A549 (cell line): ENCODE measurements around the gene SHE. TPM values are rescaled to one million over a fixed set of nuclear protein-coding genes. Genes with fewer than 3 reads are reported as not detected.
A peak's percentile ranks its signal among the peaks of the same experiment; 100 is the strongest.

Experiments used
- ATAC-seq, 2 experiments: fragments of 200-7000 bp in 1 of 2; fragments of >200 bp in 1 of 2; cut with Nextera tagmentation in 1 of 2; cut with Tn5 transposase in 1 of 2; 3 replicates each; pipeline versions ENCODE4 v1.8.0 to v1.9.1; 2018 to 2020; ENCODE audit warnings: mild to moderate bottlenecking in 1 of 2, moderate library complexity in 1 of 2
- CTCF ChIA-PET: fragments of 300-600 bp; sonication (Branson Sonifier 250); formaldehyde crosslinking; extraction: SDS; loops from one replicate; lab custom pipeline; 2021; ENCODE audit warnings: antibody characterized with exemption, inconsistent platforms; lab: Yijun Ruan, JAX
- POLR2A ChIA-PET: fragments of 350-600 bp; formaldehyde crosslinking; extraction: SDS; loops from one replicate; lab custom pipeline; 2021; ENCODE audit warnings: antibody characterized with exemption, inconsistent platforms; lab: Yijun Ruan, JAX
- DNase-seq, 2 experiments: peaks; one replicate each; pipeline versions ENCODE4 v3.0.0 to v3.0.0-alpha.2; 2011 to 2016; ENCODE audit warnings: low read depth in 1 of 2, low spot score in 1 of 2
- FAIRE-seq: peaks from 2 replicates; lab custom pipeline; 2011; peaks lifted over from hg19 to GRCh38; lab: Jason Lieb, UNC
- H3K27ac ChIP-seq, 2 experiments: fragments of >200 bp; sonication (Bioruptor Twin); formaldehyde crosslinking; 3 replicates each; pipeline ENCODE4 v1.5.1; 2016 to 2017
- H3K4me1 ChIP-seq: fragments of >200 bp; sonication (Bioruptor Twin); formaldehyde crosslinking; 3 replicates; pipeline ENCODE4 v1.6.1; 2016
- H3K4me2 ChIP-seq: fragments of >200 bp; sonication (Bioruptor Twin); formaldehyde crosslinking; 3 replicates; pipeline ENCODE4 v1.6.1; 2016
- H3K4me3 ChIP-seq: fragments of >200 bp; sonication (Bioruptor Twin); formaldehyde crosslinking; 3 replicates; pipeline ENCODE4 v1.5.1; 2016
- H3K9me3 ChIP-seq: fragments of >200 bp; sonication (Bioruptor Twin); formaldehyde crosslinking; 3 replicates; pipeline ENCODE4 v1.6.1; 2016
- CBX8 ChIP-seq: fragments of 200-600 bp; sonication (generic); IDR thresholded peaks from 2 replicates; pipeline ENCODE4 v1.6.1; 2016
- CHD2 ChIP-seq: fragments of 150-350 bp; IDR thresholded peaks from 2 replicates; pipeline ENCODE4 v1.6.1; 2014; ENCODE audit warnings: low read length; ENCODE audit not compliant: partially characterized antibody
- CTCF ChIP-seq: fragments of >200 bp; sonication (Bioruptor Twin); formaldehyde crosslinking; IDR thresholded peaks from 3 replicates; pipeline ENCODE4 v1.5.1; 2016
- ESRRA ChIP-seq: fragments of 150-350 bp; IDR thresholded peaks from 2 replicates; pipeline ENCODE4 v1.6.1; 2014; ENCODE audit warnings: mild to moderate bottlenecking, low read length, borderline replicate concordance
- FOSL2 ChIP-seq, 2 experiments: fragments of 450-650 bp in 1 of 2; fragments of >200 bp in 1 of 2; sonication (Bioruptor Twin) in 1 of 2; formaldehyde crosslinking; IDR thresholded peaks; 2 replicates each; pipeline versions ENCODE4 v1.5.0 to v1.6.1; 2016 to 2020; ENCODE audit warnings: mild to moderate bottlenecking in 1 of 2, moderate library complexity in 1 of 2
- FOXS1 ChIP-seq: fragments of 250-450 bp; sonication (Bioruptor Pico); IDR thresholded peaks from 2 replicates; pipeline ENCODE4 v1.5.0; 2020; ENCODE audit warnings: mild to moderate bottlenecking, moderate library complexity
- HDAC2 ChIP-seq: fragments of 200-600 bp; sonication (generic); IDR thresholded peaks from 2 replicates; pipeline ENCODE4 v1.6.1; 2016
- HES2 ChIP-seq: fragments of >200 bp; sonication (Bioruptor Twin); formaldehyde crosslinking; IDR thresholded peaks from 2 replicates; pipeline ENCODE4 v1.6.1; 2016
- HOXA7 ChIP-seq: fragments of 250-450 bp; sonication (Bioruptor Pico); IDR thresholded peaks from 2 replicates; pipeline ENCODE4 v1.5.0; 2020; ENCODE audit warnings: mild to moderate bottlenecking, moderate library complexity
- HOXB13 ChIP-seq: fragments of 250-450 bp; sonication (Bioruptor Pico); IDR thresholded peaks from 2 replicates; pipeline ENCODE4 v1.5.0; 2020; ENCODE audit warnings: low read depth, mild to moderate bottlenecking, moderate library complexity
- HOXB5 ChIP-seq: fragments of 250-450 bp; sonication (Bioruptor Pico); IDR thresholded peaks from 2 replicates; pipeline ENCODE4 v1.5.0; 2020; ENCODE audit warnings: mild to moderate bottlenecking, moderate library complexity
- JUN ChIP-seq, 2 experiments: fragments of >200 bp; sonication (Bioruptor Twin); formaldehyde crosslinking; IDR thresholded peaks; 2 replicates in 1 of 2; 3 replicates in 1 of 2; pipeline ENCODE4 v1.6.1; 2016 to 2017
- KDM1A ChIP-seq: fragments of 200-600 bp; sonication (generic); IDR thresholded peaks from 2 replicates; pipeline ENCODE4 v1.6.1; 2016; ENCODE audit warnings: low read depth, mild to moderate bottlenecking
- MYC ChIP-seq: IDR thresholded peaks from 2 replicates; pipeline ENCODE4 v1.6.1; 2012; ENCODE audit warnings: mild to moderate bottlenecking, inconsistent platforms, low read length, improper control_type of control experiment, borderline replicate concordance
- PHF8 ChIP-seq: fragments of 200-600 bp; sonication (generic); IDR thresholded peaks from 2 replicates; pipeline ENCODE4 v1.6.1; 2016; ENCODE audit warnings: low read depth, mild to moderate bottlenecking, antibody characterized with exemption, moderate library complexity, borderline replicate concordance
- RARB ChIP-seq: fragments of 250-450 bp; sonication (Bioruptor Pico); IDR thresholded peaks from 2 replicates; pipeline ENCODE4 v1.8.0; 2021; ENCODE audit warnings: mild to moderate bottlenecking, moderate library complexity
- RCOR1 ChIP-seq: fragments of 150-350 bp; IDR thresholded peaks from 2 replicates; pipeline ENCODE4 v1.6.1; 2014; ENCODE audit warnings: antibody characterized with exemption, low read length, low read depth
- RNF2 ChIP-seq: fragments of 200-600 bp; sonication (generic); IDR thresholded peaks from 2 replicates; pipeline ENCODE4 v1.6.1; 2016; ENCODE audit warnings: low read depth, mild to moderate bottlenecking, antibody characterized with exemption, moderate library complexity, borderline replicate concordance
- SMC3 ChIP-seq: fragments of >200 bp; sonication (Bioruptor Twin); formaldehyde crosslinking; IDR thresholded peaks from 3 replicates; pipeline ENCODE4 v1.6.1; 2018; ENCODE audit warnings: inconsistent platforms
- SREBF2 ChIP-seq: fragments of 450-650 bp; IDR thresholded peaks from 2 replicates; pipeline ENCODE4 v1.6.1; 2014; ENCODE audit warnings: mild to moderate bottlenecking, moderate library complexity
- TFCP2L1 ChIP-seq: fragments of 250-450 bp; sonication (Bioruptor Pico); IDR thresholded peaks from 2 replicates; pipeline ENCODE4 v1.5.0; 2021; ENCODE audit warnings: mild to moderate bottlenecking
- TP53 ChIP-seq: fragments of 250-450 bp; sonication (Bioruptor Pico); IDR thresholded peaks from 2 replicates; pipeline ENCODE4 v1.5.0; 2021; ENCODE audit warnings: mild to moderate bottlenecking, moderate library complexity
- ZC3H11A ChIP-seq: fragments of 450-650 bp; IDR thresholded peaks from 2 replicates; pipeline ENCODE4 v1.6.1; 2014; ENCODE audit warnings: antibody characterized with exemption, mild to moderate bottlenecking
- WGBS: methylation state at CpG from one replicate; pipeline ENCODE4 v1.1.6; 2017; ENCODE audit errors: missing lambda C conversion rate; 5-methylcytosine and 5-hydroxymethylcytosine counted together
- polyA plus RNA-seq, 4 experiments: library from polyadenylated mRNA; depleted of rRNA in 3 of 4; stranded (reverse); fragments of >200 nt; fragmentation: RNase III in 1 of 4; extraction: RNeasy Plus Mini Kit Qiagen cat#74134 plus additional on column Dnase treatment in 1 of 4; gene quantifications; 2 replicates in 3 of 4; 3 replicates in 1 of 4; pipeline ENCODE4 v1.2.3, GENCODE V29; 2011 to 2017

Gene SHE
- polyA plus RNA-seq, 2 of the 4 experiments (the other 2 are of a cell fraction): 0.03 TPM; not detected in 1

DNA sequence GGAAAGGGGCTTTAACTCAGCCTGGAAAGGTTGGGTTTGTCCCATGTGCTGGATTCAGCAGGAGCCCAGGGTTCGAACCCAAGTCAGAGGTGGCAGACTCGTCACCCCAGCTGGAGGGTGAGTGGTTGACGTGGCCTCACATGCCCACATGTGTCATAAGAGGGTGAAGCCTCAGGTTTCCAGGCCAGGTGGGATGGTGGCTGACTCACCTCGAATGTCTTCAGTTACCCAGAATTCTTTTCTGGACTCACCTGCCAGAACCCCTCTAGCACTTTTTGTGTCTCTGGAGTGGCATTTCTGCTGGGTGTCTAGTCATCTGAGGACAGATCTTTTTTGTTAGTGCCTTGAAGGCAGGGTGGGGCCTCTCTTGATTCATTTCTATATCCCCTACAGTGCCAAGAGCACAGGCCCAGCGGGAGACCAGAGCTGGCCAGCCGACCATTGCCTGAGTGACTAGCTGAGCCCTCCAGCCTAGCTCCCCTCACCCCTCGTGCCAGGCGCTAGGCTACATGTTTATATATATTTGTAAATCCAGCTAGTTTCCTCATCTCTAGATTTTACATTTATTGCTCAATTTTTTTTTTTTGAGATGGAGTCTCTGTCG is 68.9 kb downstream of the SHE start:
- H3K9me3 ChIP-seq: no peaks in the 10 kb centered on the region
- ChIA-PET POLR2A (no interaction called here), CTCF (interaction anchor here (0.6 to 1.9 kb wide), 5 partner anchors 11 to 57 kb away, joined by 3 to 6 read pairs (median 4); no protein-coding TSS in a partner anchor)
- no peak for ATAC-seq
- H3K27ac ChIP-seq: peak overlapping the region in 1 of 2 experiments; percentile 57; a peak in 3 of 6 replicates
- DNase-seq: no peak
- no peak for FAIRE-seq
- TF ChIP-seq KDM1A (no peak), RCOR1 (no peak), SREBF2 (no peak)
- WGBS: 85% methylated on average over 9 of the region's 9 CpGs
- no peak overlapping the region for H3K4me2 ChIP-seq
- H3K4me1 ChIP-seq: peaks cover 16% of the 10 kb centered on the region; the same call in 1 of the 3 replicates
- no peak overlapping the region for H3K4me3 ChIP-seq

GRCh38 chr1:154431586-154432373 is 70.4 kb downstream of the SHE start:
- Histone ChIP-seq H3K4me1 (peaks cover 31% of the 10 kb centered on the region), H3K9me3 (no peaks in the 10 kb centered on the region), H3K27ac (no peak overlapping the region), H3K4me2 (no peak overlapping the region), H3K4me3 (no peak overlapping the region)
- TF ChIP-seq JUN (IDR thresholded peaks at IDR 0.05): no peak
- no peak for TF ChIP-seq FOSL2 (IDR thresholded peaks at IDR 0.05)
- TF ChIP-seq FOSL2 (CRISPR knock-in tag; IDR thresholded peaks at IDR 0.05): peak; percentile 20; the same call in 1 of the 2 replicates
- FAIRE-seq (no peak), DNase-seq (peak in 1 of 2 experiments; percentile 42), ATAC-seq (peak; percentile 43 to 72)
- POLR2A ChIA-PET: interaction anchor here (1.2 to 1.7 kb wide), 2 partner anchors 12 to 26 kb away, joined by 3 to 4 read pairs; partner anchors contain the start of gene IL6R
- 69% methylated on average over 10 of the region's 10 CpGs for WGBS
- CTCF ChIA-PET: interaction anchor here (1.0 to 1.9 kb wide), 5 partner anchors 10 to 107 kb away, joined by 3 to 6 read pairs (median 3); no protein-coding TSS in a partner anchor

DNA sequence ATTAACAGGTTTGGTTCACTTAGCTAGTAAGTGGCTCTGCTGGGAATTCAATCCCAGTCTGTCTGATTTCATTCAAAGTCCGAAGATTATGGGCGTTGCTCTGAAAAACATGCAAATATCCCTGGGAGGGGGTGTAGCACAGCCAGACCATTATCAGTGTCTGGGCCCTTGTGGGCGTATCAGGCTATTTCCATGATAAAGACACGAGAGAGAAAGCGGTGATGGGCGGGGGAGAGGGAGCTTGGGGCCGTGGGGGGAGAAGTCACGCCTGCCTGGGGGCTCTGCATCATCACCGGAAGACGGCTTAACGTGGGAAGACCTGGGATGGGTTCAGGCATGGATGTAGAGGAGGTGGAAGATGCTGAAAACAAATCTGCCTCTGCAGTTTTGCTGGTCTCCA is 71.3 kb downstream of the SHE start:
- no peak for TF ChIP-seq HDAC2
- no peak for TF ChIP-seq FOXS1 (CRISPR knock-in tag)
- TF ChIP-seq SMC3: no peak
- TF ChIP-seq HOXB13: no peak
- TF ChIP-seq CTCF: no peak
- TF ChIP-seq MYC: no peak
- no peak for TF ChIP-seq HOXB5 (CRISPR knock-in tag)
- no peak for TF ChIP-seq HOXA7 (CRISPR knock-in tag)
- no peak for TF ChIP-seq ESRRA
- no peak for TF ChIP-seq RARB (CRISPR knock-in tag)
- no peak for TF ChIP-seq PHF8
- no peak for TF ChIP-seq CBX8
- TF ChIP-seq CHD2: no peak
- TF ChIP-seq HES2: no peak
- no peak for TF ChIP-seq RCOR1
- TF ChIP-seq TFCP2L1: no peak
- no peak for TF ChIP-seq ZC3H11A
- TF ChIP-seq JUN (IDR thresholded peaks at IDR 0.05): no peak
- TF ChIP-seq RNF2: no peak
- TF ChIP-seq TP53 (CRISPR knock-in tag): no peak
- no peak for ATAC-seq
- Histone ChIP-seq H3K4me3 (no peak overlapping the region), H3K4me1 (peaks cover 33% of the 10 kb centered on the region), H3K4me2 (no peak overlapping the region; the same call in 2 of the 3 replicates), H3K27ac (no peak overlapping the region), H3K9me3 (no peaks in the 10 kb centered on the region)
- no peak for DNase-seq
- POLR2A ChIA-PET: interaction anchor here (1.7 kb wide), 1 partner anchor 11 kb away, joined by 4 read pairs; no protein-coding TSS in a partner anchor
- no peak for FAIRE-seq
- CTCF ChIA-PET: interaction anchor here (0.6 to 3.2 kb wide), 7 partner anchors 10 to 105 kb away, joined by 3 to 13 read pairs (median 5); no protein-coding TSS in a partner anchor
- 87% methylated on average over 11 of the region's 11 CpGs for WGBS
